ENCODE measurements around the gene NOXA1. TPM values are rescaled to one million over a fixed set of nuclear protein-coding genes. Genes with fewer than 3 reads are reported as not detected.

NOXA1 gene
- total and polyA plus RNA-seq, 2 of the 8 experiments (the other 6 are each of a cell fraction or from before 2014, with no cell fraction given): 0.34 to 0.91 TPM

DNA sequence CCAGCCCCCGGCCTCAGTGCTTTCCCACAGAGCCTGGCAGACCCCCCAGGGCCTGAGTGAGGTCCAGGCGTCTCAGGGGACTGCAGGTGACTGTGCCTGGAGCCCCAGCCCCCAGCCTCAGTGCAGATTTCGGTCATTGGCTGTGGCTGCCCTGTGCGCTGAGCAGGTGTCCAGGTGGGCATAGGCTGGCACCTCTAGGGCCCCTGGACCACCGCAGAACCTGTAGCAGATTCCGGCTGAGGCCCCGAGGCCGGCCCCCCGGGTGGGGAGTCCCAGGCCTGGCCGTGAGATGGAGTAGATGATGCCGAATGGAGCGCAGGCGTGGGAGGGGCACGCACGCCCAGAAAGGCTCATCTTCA, 12.3 kb upstream of the NOXA1 start:
- Histone ChIP-seq H3K9ac (replicated peaks in 1 of 4; ENCODE audit: extremely low read depth in 1 of 4, low read depth in 3 of 4, low read length in 3 of 4) (no peak overlapping the region), H2BK15ac (ENCODE audit: low read length) (no peak overlapping the region), H3K4me2 (ENCODE audit: insufficient read depth in 1 of 2, low read depth in 2 of 2, low read length in 2 of 2) (no peak overlapping the region), H2BK12ac (ENCODE audit: low read depth, low read length) (no peak overlapping the region), H3K79me2 (ENCODE audit: control insufficient read depth in 1 of 2, insufficient read depth in 2 of 2, low read length in 2 of 2) (no peaks in the 10 kb centered on the region), H3K4ac (replicated peaks; ENCODE audit: insufficient read length, low read depth, low read length) (no peak overlapping the region), H3K27me3 (replicated peaks in 1 of 4; ENCODE audit: control insufficient read depth in 3 of 4, extremely low read depth in 1 of 4, insufficient read depth in 3 of 4, low read length in 3 of 4) (peaks cover 0 to 3% (median under 1%) of the 10 kb centered on the region in 4 experiments; a peak in 2 of 7 replicates), H3K4me3 (ENCODE audit: extremely low read depth in 1 of 4, insufficient read depth in 2 of 4, low read depth in 3 of 4, low read length in 4 of 4) (no peak overlapping the region), H3K23ac (ENCODE audit: insufficient read length) (no peak overlapping the region), H4K20me1 (replicated peaks in 1 of 2; ENCODE audit: control insufficient read depth in 1 of 2, insufficient read depth in 2 of 2, low read length in 2 of 2) (peaks cover 2 to 3% of the 10 kb centered on the region in 2 experiments), H2BK120ac (replicated peaks; ENCODE audit: low read depth, low read length) (no peak overlapping the region), H3K4me1 (replicated peaks in 1 of 4; ENCODE audit: control insufficient read depth in 3 of 4, insufficient read depth in 4 of 4, low read length in 3 of 4) (peaks cover 0 to 8% (median 2%) of the 10 kb centered on the region in 4 experiments; a peak in 6 of 7 replicates), H4K5ac (ENCODE audit: insufficient read length, low read depth, low read length) (no peak overlapping the region), H2AFZ (ENCODE audit: low read length) (no peak overlapping the region), H2BK5ac (ENCODE audit: low read depth, low read length) (no peak overlapping the region), H3K79me1 (ENCODE audit: low read depth, low read length) (peaks cover 7% of the 10 kb centered on the region; the same call in 1 of the 2 replicates), H3K27ac (ENCODE audit: low read depth, low read length) (no peak overlapping the region), H3K18ac (ENCODE audit: extremely low read depth, low read length) (no peak overlapping the region), H3K36me3 (ENCODE audit: control insufficient read depth in 2 of 4, insufficient read depth in 4 of 4, low read length in 3 of 4) (no peaks in the 10 kb centered on the region), H3K23me2 (ENCODE audit: low read depth, low read length) (peaks cover 6% of the 10 kb centered on the region; the same call in 1 of the 2 replicates), H3K14ac (ENCODE audit: insufficient read length) (no peak overlapping the region), H2BK20ac (ENCODE audit: low read length) (no peak overlapping the region), H4K8ac (ENCODE audit: extremely low read depth, insufficient read depth, low read length) (no peak overlapping the region; the same call in 1 of the 2 replicates), H3K9me3 (ENCODE audit: insufficient read depth in 2 of 2, low read depth in 1 of 2, low read length in 1 of 2) (no peaks in the 10 kb centered on the region), H3K56ac (replicated peaks; ENCODE audit: insufficient read length, low read depth, low read length) (no peak overlapping the region), H2AK5ac (ENCODE audit: low read depth, low read length) (no peak overlapping the region), H4K91ac (replicated peaks; ENCODE audit: insufficient read length, low read length) (no peak overlapping the region)
- 88% methylated on average over 13 of the region's 15 CpGs; no CpG with 5 or more reads in 1 of the 2 experiments for WGBS, 2 experiments (ENCODE audit: extremely low coverage in 1 of 2, insufficient coverage in 1 of 2, insufficient read length in 1 of 2, insufficient replicate concordance in 2 of 2, low coverage in 1 of 2, low lambda C conversion rate in 2 of 2, missing lambda C conversion rate in 1 of 2)
- ChIA-PET POLR2A (ENCODE audit: partially characterized antibody) (interaction anchor here (0.7 kb wide), 1 partner anchor 28 kb away, joined by 3 read pairs; no protein-coding TSS in a partner anchor), CTCF (ENCODE audit: partially characterized antibody) (interaction anchor here (0.6 to 1.4 kb wide), 3 partner anchors 12 to 590 kb away, joined by 3 to 5 read pairs (median 3); partner anchors contain the start of genes EXD3 and NOXA1)
- DNase-seq (ENCODE audit: low read depth in 1 of 2, low spot score in 2 of 2): no peak
- FAIRE-seq: no peak
- TF ChIP-seq, protein P1, sequence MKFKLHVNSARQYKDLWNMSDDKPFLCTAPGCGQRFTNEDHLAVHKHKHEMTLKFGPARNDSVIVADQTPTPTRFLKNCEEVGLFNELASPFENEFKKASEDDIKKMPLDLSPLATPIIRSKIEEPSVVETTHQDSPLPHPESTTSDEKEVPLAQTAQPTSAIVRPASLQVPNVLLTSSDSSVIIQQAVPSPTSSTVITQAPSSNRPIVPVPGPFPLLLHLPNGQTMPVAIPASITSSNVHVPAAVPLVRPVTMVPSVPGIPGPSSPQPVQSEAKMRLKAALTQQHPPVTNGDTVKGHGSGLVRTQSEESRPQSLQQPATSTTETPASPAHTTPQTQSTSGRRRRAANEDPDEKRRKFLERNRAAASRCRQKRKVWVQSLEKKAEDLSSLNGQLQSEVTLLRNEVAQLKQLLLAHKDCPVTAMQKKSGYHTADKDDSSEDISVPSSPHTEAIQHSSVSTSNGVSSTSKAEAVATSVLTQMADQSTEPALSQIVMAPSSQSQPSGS (IDR thresholded peaks at IDR 0.05; ENCODE audit: low read length): no peak
- TF ChIP-seq CBX5 (IDR thresholded peaks at IDR 0.05; ENCODE audit: low read depth, low read length) (no peak), CTBP2 (IDR thresholded peaks at IDR 0.05; ENCODE audit: borderline replicate concordance, insufficient read depth, insufficient read length, low read length) (no peak)
